Measurements from ENCODE around the gene PKNOX2.

PKNOX2 gene

DNA sequence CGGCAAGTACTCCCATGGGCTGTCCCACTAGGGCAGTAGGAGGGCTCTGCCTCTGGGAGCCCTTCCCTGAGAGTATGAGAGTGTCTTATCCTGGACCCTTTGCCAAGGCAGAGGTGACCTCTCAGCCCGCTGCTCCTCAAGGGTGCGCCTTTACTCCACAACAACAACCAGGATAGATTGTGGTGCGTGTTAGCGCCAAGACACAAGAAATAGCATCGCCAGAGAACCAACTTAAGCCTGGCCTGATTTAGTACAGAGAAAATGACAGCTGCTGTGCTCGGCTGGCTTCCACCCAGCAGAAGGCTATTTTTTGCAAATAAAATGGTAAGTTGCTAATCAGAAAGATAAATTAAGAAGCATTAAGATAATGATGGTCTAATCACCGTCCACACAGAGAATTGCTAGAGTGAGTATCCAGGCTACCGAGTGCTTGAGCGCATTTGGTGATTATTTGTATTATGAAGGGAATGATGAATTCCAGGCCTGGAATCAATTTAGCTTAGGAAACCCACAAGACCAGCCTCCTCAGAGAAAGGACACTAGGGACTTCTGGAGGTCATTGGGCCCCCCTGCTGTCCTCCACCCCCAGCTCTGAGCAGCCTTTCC is 119.8 kb downstream of the PKNOX2 start:
- no peak for TF ChIP-seq ZFX (IDR thresholded peaks at IDR 0.05)
- TF ChIP-seq, protein P1, sequence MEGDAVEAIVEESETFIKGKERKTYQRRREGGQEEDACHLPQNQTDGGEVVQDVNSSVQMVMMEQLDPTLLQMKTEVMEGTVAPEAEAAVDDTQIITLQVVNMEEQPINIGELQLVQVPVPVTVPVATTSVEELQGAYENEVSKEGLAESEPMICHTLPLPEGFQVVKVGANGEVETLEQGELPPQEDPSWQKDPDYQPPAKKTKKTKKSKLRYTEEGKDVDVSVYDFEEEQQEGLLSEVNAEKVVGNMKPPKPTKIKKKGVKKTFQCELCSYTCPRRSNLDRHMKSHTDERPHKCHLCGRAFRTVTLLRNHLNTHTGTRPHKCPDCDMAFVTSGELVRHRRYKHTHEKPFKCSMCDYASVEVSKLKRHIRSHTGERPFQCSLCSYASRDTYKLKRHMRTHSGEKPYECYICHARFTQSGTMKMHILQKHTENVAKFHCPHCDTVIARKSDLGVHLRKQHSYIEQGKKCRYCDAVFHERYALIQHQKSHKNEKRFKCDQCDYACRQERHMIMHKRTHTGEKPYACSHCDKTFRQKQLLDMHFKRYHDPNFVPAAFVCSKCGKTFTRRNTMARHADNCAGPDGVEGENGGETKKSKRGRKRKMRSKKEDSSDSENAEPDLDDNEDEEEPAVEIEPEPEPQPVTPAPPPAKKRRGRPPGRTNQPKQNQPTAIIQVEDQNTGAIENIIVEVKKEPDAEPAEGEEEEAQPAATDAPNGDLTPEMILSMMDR (conservative IDR thresholded peaks at IDR 0.05) = no peak
- H3K27ac ChIP-seq = no peak overlapping the region

DNA sequence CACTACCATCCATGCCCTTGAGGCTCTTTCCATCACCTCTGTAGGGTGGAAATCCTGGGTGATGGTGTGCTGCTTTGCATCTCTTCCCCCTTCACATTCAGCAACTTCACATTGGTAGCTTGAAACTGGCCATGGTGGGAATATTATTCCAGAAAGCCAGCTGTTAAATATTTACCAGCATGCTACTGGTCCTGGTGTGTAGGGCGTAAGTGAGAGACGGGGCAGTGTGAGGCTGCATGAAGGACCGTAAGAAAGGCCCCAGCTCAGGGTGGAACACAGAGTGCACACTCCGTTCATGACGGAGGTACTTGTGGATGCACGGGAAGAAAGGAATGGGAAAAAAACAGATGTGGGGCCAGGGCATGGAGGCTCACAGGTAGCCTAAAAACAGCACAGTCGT is 121.3 kb downstream of the PKNOX2 start:
- TF ChIP-seq, protein P1 (conservative IDR thresholded peaks at IDR 0.05) = no peak
- TF ChIP-seq ZFX (IDR thresholded peaks at IDR 0.05) = no peak
- H3K27ac ChIP-seq = no peak overlapping the region

DNA sequence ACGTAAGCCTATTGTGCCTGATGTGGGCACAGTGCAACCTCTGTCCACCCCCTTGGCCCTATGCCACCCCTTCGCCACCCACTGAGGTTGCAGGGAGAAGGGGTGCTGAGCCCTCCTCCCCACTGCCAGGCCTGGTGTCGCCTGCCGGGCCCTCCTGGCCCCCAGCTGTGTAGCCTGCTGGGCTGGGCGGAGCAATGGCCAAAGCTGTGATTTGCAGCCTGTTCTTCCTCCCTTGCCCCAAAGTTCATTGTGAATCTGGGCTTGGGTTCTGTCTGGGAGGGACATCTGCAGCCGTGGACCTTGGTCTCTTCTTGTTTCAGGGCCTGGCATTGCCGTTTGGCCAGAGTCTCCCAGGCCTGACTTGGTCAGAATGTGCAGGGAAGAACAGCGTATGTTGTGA is 121.9 kb downstream of the PKNOX2 start:
- no peak overlapping the region for H3K27ac ChIP-seq
- TF ChIP-seq, protein P1 (conservative IDR thresholded peaks at IDR 0.05) = no peak
- no peak for TF ChIP-seq ZFX (IDR thresholded peaks at IDR 0.05)

DNA sequence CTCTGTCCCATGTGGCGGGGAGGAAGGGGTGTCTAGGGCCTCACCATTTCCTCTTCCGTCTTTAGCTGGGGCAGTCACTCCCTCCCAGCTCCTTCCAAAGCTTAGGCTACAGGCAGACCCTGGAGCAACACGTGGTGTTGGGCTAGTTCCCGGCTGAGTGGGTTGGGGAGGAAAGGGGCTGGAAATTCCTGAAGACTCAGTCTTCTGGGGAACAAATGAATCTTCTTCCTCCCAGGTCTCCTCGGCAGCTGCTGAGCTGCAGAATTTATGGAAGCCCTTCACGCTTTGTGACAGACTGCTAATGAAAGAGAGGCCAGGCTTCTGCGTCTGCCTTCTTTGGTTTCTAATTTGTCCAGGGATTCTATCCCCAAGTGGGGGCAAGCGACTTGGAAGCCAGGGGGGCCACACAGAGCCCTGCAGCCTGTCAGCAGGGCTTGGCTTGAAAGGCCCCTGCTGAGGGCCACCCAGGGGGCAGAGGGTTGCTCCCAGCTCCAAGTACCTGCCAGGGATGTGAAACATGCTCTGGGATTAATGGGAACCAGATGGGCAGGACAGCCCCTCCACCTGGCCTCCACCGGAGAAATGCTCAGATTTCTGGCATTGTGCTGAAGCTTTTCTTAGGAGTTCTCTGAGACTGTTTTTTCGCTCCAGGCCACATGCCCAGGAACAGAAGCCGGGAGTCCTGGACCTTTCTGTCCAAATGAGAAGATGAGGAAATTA is 123.1 kb downstream of the PKNOX2 start:
- no peak overlapping the region for H3K27ac ChIP-seq
- no peak for TF ChIP-seq ZFX (IDR thresholded peaks at IDR 0.05)
- TF ChIP-seq, protein P1 (conservative IDR thresholded peaks at IDR 0.05) = no peak

DNA sequence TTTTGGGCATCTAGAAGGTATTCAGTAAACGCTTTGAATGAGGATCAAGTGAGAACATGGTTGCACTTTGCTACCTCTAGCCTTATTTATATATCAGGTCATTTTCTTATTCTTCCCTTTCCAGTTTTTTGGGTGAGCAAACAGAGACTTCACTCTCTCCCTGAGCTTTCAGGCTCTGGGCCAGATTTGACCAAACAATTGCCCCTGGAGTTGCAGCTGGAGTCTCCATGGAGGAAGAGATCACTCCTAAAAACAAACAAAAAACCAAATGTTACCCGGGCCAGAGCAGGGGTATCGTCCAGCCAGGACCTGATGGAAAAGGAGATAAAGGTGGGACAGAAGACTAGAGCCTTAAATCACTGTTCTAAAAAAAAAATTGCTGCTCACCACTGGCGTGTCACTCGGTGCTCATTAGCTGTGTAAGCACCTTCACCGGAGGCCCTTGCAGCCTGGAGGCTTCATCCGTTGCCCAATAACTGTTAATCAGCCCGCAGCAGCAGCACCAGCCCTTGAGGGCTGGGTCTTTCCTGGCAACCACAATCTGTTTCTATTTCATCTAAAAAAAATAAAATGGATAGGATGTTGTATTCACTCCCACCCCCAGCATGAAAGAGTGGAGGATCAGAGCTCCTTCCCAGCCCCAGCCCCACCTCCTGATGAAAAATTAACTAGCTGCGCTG is 125.0 kb downstream of the PKNOX2 start:
- no peak for TF ChIP-seq ZFX (IDR thresholded peaks at IDR 0.05)
- TF ChIP-seq, protein P1 (conservative IDR thresholded peaks at IDR 0.05) = no peak
- H3K27ac ChIP-seq = no peak overlapping the region

DNA sequence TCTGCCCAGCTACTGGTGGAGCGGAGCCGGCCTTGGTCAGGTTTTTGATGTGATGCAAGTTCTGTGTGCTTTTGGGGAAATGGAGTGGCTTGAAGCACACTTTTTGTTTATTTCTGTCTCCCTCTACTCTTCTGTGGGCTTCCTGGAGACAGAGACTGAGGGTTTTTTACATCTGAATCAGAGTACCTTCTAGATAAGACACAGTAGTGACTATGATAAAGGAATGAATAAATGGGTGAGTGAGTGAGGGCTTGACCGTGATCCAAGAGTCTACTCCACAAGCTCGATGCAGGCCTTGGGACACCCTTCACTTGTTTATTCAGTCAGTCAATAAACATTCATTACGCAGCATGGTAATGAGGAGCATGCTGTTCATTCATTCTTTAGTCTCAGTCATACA is 125.7 kb downstream of the PKNOX2 start:
- TF ChIP-seq ZFX (IDR thresholded peaks at IDR 0.05) = no peak
- H3K27ac ChIP-seq = no peak overlapping the region

DNA sequence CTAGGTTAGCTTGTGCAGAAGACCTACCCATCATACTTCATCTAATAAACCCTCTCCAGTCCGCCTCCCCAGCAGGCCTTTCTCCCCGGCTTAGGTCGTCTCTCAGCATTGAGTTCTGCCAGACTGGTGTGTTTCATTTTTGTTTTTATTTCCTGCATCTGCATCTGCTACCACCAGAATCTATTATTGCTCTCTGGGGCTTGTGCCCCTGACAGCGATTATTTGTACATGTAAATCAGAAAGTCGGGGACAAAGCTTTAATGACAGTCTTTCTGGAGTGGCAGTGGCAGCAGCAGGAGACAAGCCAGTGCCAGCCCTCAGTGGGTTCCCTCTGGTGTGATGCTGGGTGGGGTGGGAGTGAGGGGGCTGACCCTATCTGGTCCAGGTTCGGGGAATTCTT is 127.5 kb downstream of the PKNOX2 start:
- TF ChIP-seq ZFX (IDR thresholded peaks at IDR 0.05) = no peak
- TF ChIP-seq, protein P1 (conservative IDR thresholded peaks at IDR 0.05) = no peak
- H3K27ac ChIP-seq = no peak overlapping the region

Data from C4-2B (cell line).